CD4-positive, CD25-positive, alpha-beta regulatory T cell (primary cell): ENCODE results near the gene SLC30A5. TPM values are rescaled to one million over a fixed set of nuclear protein-coding genes. Genes with fewer than 3 reads are reported as not detected.
"Not testable (repeated sequence)": the region's sequence is repeated elsewhere in the genome, so short reads cannot be mapped to it uniquely, and the experiment has no call there.

Experiments used
- ATAC-seq, 2 donors: fragments of 150-1000 bp; cut with Tn5 transposase; one replicate each; pipeline ENCODE4 v1.10.0; 2021; ENCODE audit warnings: low read depth in 2 of 2, moderate number of reproducible peaks in 2 of 2, moderate library complexity in 1 of 2
- DNase-seq, 3 donors: peaks; one replicate each; pipeline versions ENCODE4 v3.0.0 to v3.0.0-alpha.2; 2012 to 2022; ENCODE audit warnings: mixed read lengths in 1 of 3
- H3K27ac ChIP-seq: one replicate; pipeline ENCODE4 v1.7.0; 2013; ENCODE audit warnings: mild to moderate bottlenecking, low read length; ENCODE audit not compliant: insufficient read depth, poor library complexity, severe bottlenecking
- H3K27me3 ChIP-seq: one replicate; pipeline ENCODE4 v1.7.0; 2013; ENCODE audit warnings: low read length; ENCODE audit not compliant: control insufficient read depth, insufficient read depth
- H3K36me3 ChIP-seq: one replicate; pipeline ENCODE4 v1.7.0; 2013; ENCODE audit warnings: mild to moderate bottlenecking, low read length, moderate library complexity; ENCODE audit not compliant: control insufficient read depth, insufficient read depth
- H3K4me1 ChIP-seq: 2 replicates; pipeline ENCODE4 v1.7.0; 2013; ENCODE audit warnings: mild to moderate bottlenecking, low read length; ENCODE audit not compliant: insufficient read depth, control insufficient read depth, poor library complexity, severe bottlenecking
- H3K4me3 ChIP-seq: one replicate; pipeline ENCODE4 v1.7.0; 2013; ENCODE audit warnings: low read depth, mild to moderate bottlenecking, low read length, moderate library complexity
- H3K9me3 ChIP-seq, 2 experiments: 1 replicate in 1 of 2; 2 replicates in 1 of 2; pipeline ENCODE4 v1.7.0; 2013; ENCODE audit warnings: low read length in 2 of 2, mild to moderate bottlenecking in 1 of 2, moderate library complexity in 1 of 2; ENCODE audit not compliant: control insufficient read depth in 2 of 2
- H3K27ac Mint-ChIP-seq, 3 donors: one replicate each; pipeline ENCODE4 v1.8.0; 2020 to 2022; ENCODE audit warnings: mild to moderate bottlenecking in 3 of 3, mixed read lengths in 3 of 3, moderate library complexity in 2 of 3
- H3K27me3 Mint-ChIP-seq: one replicate; pipeline ENCODE4 v1.8.0; 2022; ENCODE audit warnings: mild to moderate bottlenecking, mixed read lengths
- H3K36me3 Mint-ChIP-seq: one replicate; pipeline ENCODE4 v1.8.0; 2020; ENCODE audit warnings: mixed read lengths
- H3K4me1 Mint-ChIP-seq, 4 donors: one replicate each; pipeline ENCODE4 v1.8.0; 2020 to 2022; ENCODE audit warnings: mixed read lengths in 4 of 4, mild to moderate bottlenecking in 1 of 4
- H3K4me3 Mint-ChIP-seq, 4 donors: one replicate each; pipeline ENCODE4 v1.8.0; 2020 to 2022; ENCODE audit warnings: mild to moderate bottlenecking in 4 of 4, mixed read lengths in 4 of 4, moderate library complexity in 3 of 4
- H3K9me3 Mint-ChIP-seq, 7 donors: one replicate each; pipeline ENCODE4 v1.8.0; 2020 to 2022; ENCODE audit warnings: mixed read lengths in 7 of 7, mild to moderate bottlenecking in 3 of 7, moderate library complexity in 2 of 7
- polyA plus RNA-seq, 4 donors: library from polyadenylated mRNA; unstranded; fragments of 300-500 nt; fragmentation: Illumina TruSeq; gene quantifications; one replicate each; pipeline ENCODE4 v1.2.3, GENCODE V29; 2021
- total RNA-seq: library from RNA; stranded (reverse); gene quantifications from one replicate; pipeline ENCODE4 v1.2.3, GENCODE V29; 2022

The SLC30A5 gene
- total and polyA plus RNA-seq, 5 donors from 2014 or later = 22.2 to 26.1 (median 25.4) TPM

DNA sequence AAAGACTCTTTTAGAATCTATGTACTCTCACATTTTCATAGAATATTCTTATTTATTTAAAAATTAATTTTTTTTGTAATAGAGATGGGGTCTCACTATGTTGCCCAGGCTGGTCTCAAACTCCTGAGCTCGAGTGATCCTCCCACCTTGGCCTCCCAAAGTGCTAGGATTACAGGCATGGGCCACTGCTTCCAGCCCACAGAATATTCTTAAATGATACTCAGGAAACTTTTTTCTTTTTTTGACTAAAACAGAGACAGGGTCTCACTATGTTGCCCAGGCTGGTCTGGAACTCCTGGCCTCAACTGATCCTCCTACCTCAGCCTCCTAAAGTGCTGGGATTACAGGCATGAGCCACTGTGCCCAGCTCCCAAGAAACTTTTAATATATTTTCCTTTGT, 43.4 kb downstream of the SLC30A5 start:
- H3K27ac ChIP-seq, H3K27ac Mint-ChIP-seq, DNase-seq, H3K36me3 Mint-ChIP-seq, ATAC-seq, H3K4me1 Mint-ChIP-seq, H3K4me3 ChIP-seq, H3K36me3 ChIP-seq, H3K9me3 Mint-ChIP-seq, H3K27me3 ChIP-seq, H3K4me3 Mint-ChIP-seq, H3K9me3 ChIP-seq, H3K27me3 Mint-ChIP-seq, H3K4me1 ChIP-seq: not testable (repeated sequence)

DNA sequence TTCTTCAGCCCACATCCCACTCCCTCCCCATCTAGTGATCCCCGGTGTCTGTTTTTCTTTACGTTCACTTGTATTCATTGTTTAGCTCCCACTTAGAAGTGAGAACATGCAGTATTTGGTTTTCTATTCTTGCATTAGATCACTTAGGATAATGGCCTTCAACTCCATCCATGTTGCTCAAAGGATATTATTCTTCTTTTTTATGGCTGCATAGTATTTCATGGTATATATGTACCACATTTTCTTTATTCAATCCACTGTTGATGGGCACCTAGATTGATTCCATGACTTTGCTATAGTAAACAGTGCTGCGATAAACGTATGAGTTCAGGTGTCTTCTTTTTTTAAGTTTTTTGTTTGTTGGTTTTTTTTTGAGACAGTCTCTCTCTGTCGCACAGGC, 44.0 kb downstream of the SLC30A5 start:
- ATAC-seq = no peak

GRCh38 chr5:69138766-69139165, 45.0 kb downstream of the SLC30A5 start:
- Histone ChIP-seq H3K36me3 (no peaks in the 10 kb centered on the region), H3K9me3 (peaks cover 0 to 3% of the 10 kb centered on the region in 2 experiments), H3K27me3 (no peaks in the 10 kb centered on the region), H3K4me1 (no peaks in the 10 kb centered on the region), H3K4me3 (no peak overlapping the region), H3K27ac (no peak overlapping the region)
- ATAC-seq = no peak
- no peak for DNase-seq
- Mint-ChIP-seq H3K36me3 (peaks cover 1% of the 10 kb centered on the region), H3K9me3 (peaks cover 0 to 10% (median 3%) of the 10 kb centered on the region in 7 donors), H3K27ac (no peak overlapping the region), H3K4me3 (no peak overlapping the region), H3K4me1 (peaks cover 0 to 7% (median 1%) of the 10 kb centered on the region in 4 donors), H3K27me3 (no peaks in the 10 kb centered on the region)

More for the DNA sequence above, 44.0 kb downstream of the SLC30A5 start:
- H3K4me1 ChIP-seq = no peaks in the 10 kb centered on the region
- H3K27ac ChIP-seq = no peak overlapping the region
- H3K36me3 ChIP-seq = no peaks in the 10 kb centered on the region
- Mint-ChIP-seq H3K4me1 (peaks cover 0 to 3% (median 1%) of the 10 kb centered on the region in 4 donors), H3K36me3 (peaks cover 6% of the 10 kb centered on the region), H3K4me3 (no peak overlapping the region), H3K27me3 (no peaks in the 10 kb centered on the region), H3K9me3 (peaks cover 0 to 10% (median 3%) of the 10 kb centered on the region in 7 donors), H3K27ac (no peak overlapping the region)
- no peaks in the 10 kb centered on the region for H3K27me3 ChIP-seq
- H3K9me3 ChIP-seq = peaks cover 0 to 3% of the 10 kb centered on the region in 2 experiments
- no peak overlapping the region for H3K4me3 ChIP-seq
- no peak for DNase-seq

DNA sequence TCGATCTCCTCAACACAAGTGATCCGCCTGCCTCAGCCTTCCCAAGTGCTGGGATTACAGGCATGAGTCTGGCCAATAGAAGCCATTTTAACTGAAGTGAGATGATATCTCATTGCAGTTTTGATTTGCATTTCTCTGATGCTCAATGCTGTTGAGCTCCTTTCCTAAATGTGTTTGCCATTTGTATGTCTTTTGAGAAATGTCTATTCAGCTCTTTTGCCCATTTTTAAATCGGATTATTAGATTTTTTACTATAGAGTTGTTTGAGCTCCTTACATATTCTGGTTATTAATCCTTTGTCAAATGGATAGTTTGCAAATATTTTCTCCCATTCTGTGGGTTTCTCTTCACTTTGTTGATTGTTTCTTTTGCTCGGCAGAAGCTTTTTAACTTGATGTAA, 46.4 kb downstream of the SLC30A5 start:
- H3K27ac ChIP-seq, H3K36me3 Mint-ChIP-seq, DNase-seq, H3K27ac Mint-ChIP-seq, H3K27me3 ChIP-seq, ATAC-seq, H3K4me1 Mint-ChIP-seq, H3K36me3 ChIP-seq, H3K4me3 Mint-ChIP-seq, H3K4me3 ChIP-seq, H3K9me3 Mint-ChIP-seq, H3K9me3 ChIP-seq, H3K4me1 ChIP-seq, H3K27me3 Mint-ChIP-seq: not testable (repeated sequence)

GRCh38 chr5:69140827-69141226, 47.0 kb downstream of the SLC30A5 start:
- DNase-seq (no peak), ATAC-seq (no peak)
- H3K36me3 Mint-ChIP-seq = no peaks in the 10 kb centered on the region
- no peaks in the 10 kb centered on the region for H3K36me3 ChIP-seq
- H3K4me3 Mint-ChIP-seq = no peak overlapping the region
- no peak overlapping the region for H3K27ac ChIP-seq
- no peaks in the 10 kb centered on the region for H3K4me1 ChIP-seq
- H3K4me1 Mint-ChIP-seq = peaks cover 0 to 9% (median 1%) of the 10 kb centered on the region in 4 donors
- H3K27me3 ChIP-seq = no peaks in the 10 kb centered on the region
- peaks cover 0 to 10% (median 3%) of the 10 kb centered on the region in 7 donors for H3K9me3 Mint-ChIP-seq
- H3K27me3 Mint-ChIP-seq = no peaks in the 10 kb centered on the region
- no peak overlapping the region for H3K4me3 ChIP-seq
- H3K27ac Mint-ChIP-seq = no peak overlapping the region
- peaks cover 0 to 3% of the 10 kb centered on the region in 2 experiments for H3K9me3 ChIP-seq

DNA sequence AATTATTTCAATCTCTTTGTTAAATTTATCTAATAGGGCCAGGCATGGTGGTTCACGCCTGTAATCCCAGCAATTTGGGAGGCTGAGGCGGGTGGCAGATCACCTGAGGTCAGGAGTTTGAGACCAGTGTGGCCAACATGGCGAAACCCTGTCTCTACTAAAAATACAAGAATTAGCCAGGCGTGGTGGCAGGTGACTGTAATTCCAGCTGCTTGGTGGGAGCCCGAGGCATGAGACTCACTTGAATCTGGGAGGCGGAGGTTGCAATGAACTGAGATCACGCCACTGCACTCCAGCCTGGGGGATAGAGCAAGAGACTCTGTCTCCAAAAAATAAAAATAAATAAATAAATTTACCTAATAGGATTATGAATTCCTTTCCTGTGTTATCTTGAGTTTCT, 54.8 kb downstream of the SLC30A5 start:
- H3K9me3 Mint-ChIP-seq, H3K4me3 Mint-ChIP-seq, H3K27me3 ChIP-seq, ATAC-seq, H3K36me3 Mint-ChIP-seq, DNase-seq, H3K27ac ChIP-seq, H3K4me1 ChIP-seq, H3K4me3 ChIP-seq, H3K36me3 ChIP-seq, H3K27me3 Mint-ChIP-seq, H3K9me3 ChIP-seq, H3K4me1 Mint-ChIP-seq: not testable (repeated sequence)
- peak overlapping the region in 1 of 3 donors; percentile 34 for H3K27ac Mint-ChIP-seq

GRCh38 chr5:69148981-69149675, 55.3 kb downstream of the SLC30A5 start:
- no peaks in the 10 kb centered on the region for H3K4me1 Mint-ChIP-seq
- Histone ChIP-seq H3K36me3 (no peaks in the 10 kb centered on the region), H3K4me1 (no peaks in the 10 kb centered on the region), H3K27me3 (no peaks in the 10 kb centered on the region), H3K4me3 (no peak overlapping the region), H3K9me3 (no peaks in the 10 kb centered on the region), H3K27ac (no peak overlapping the region)
- no peak for DNase-seq
- no peak overlapping the region for H3K4me3 Mint-ChIP-seq
- H3K27me3 Mint-ChIP-seq = no peaks in the 10 kb centered on the region
- no peak for ATAC-seq
- no peaks in the 10 kb centered on the region for H3K36me3 Mint-ChIP-seq
- H3K27ac Mint-ChIP-seq = no peak overlapping the region
- peaks cover 0 to 3% (median 0%) of the 10 kb centered on the region in 7 donors for H3K9me3 Mint-ChIP-seq

- Mint-ChIP-seq H3K9me3 (peaks cover 0 to 3% (median 0%) of the 10 kb centered on the region in 7 donors), H3K27me3 (no peaks in the 10 kb centered on the region), H3K36me3 (no peaks in the 10 kb centered on the region), H3K4me3 (no peak overlapping the region), H3K27ac (no peak overlapping the region), H3K4me1 (no peaks in the 10 kb centered on the region)
- no peak for DNase-seq
- H3K36me3 ChIP-seq = no peaks in the 10 kb centered on the region
- no peak overlapping the region for H3K27ac ChIP-seq
- H3K4me3 ChIP-seq = no peak overlapping the region
- H3K27me3 ChIP-seq = no peaks in the 10 kb centered on the region
- no peaks in the 10 kb centered on the region for H3K4me1 ChIP-seq
- no peak for ATAC-seq
- H3K9me3 ChIP-seq = no peaks in the 10 kb centered on the region
These were observed 55.8 kb downstream of the SLC30A5 start for GRCh38 chr5:69149676-69150010.
